Measurements from ENCODE around the gene DYNLT1. TPM values are rescaled to one million over a fixed set of nuclear protein-coding genes. Genes with fewer than 3 reads are reported as not detected.

The DYNLT1 gene
- total and polyA plus RNA-seq, 2 of the 13 experiments (the other 11 are each of a cell fraction or from before 2014, with no cell fraction given), result 108 to 171 TPM

- Histone ChIP-seq H3K36me3 (replicated peaks in 1 of 2; ENCODE audit: control insufficient read depth in 1 of 2, insufficient read depth in 2 of 2, low read length in 2 of 2) (peaks cover 56 to 96% of the 10 kb centered on the region in 2 experiments), H2AFZ (ENCODE audit: low read length) (no peak overlapping the region), H3K4me3 (replicated peaks in 1 of 3; ENCODE audit: insufficient read depth in 1 of 3, low read depth in 2 of 3, low read length in 3 of 3) (no peak overlapping the region), H3K9ac (ENCODE audit: insufficient read depth, low read depth, low read length) (no peak overlapping the region), H4K20me1 (ENCODE audit: insufficient read depth, low read length) (peaks cover 45% of the 10 kb centered on the region), H3K4me1 (ENCODE audit: insufficient read depth, low read length) (no peaks in the 10 kb centered on the region), H3K9me3 (ENCODE audit: low read length) (no peaks in the 10 kb centered on the region), H3K4me2 (ENCODE audit: low read depth, low read length) (no peak overlapping the region), H3K27ac (ENCODE audit: extremely low read length, insufficient read depth, low read length) (no peak overlapping the region), H3K27me3 (ENCODE audit: control insufficient read depth in 1 of 2, insufficient read depth in 2 of 2, low read length in 2 of 2) (no peaks in the 10 kb centered on the region), H3K79me2 (ENCODE audit: insufficient read depth, low read length) (peaks cover 22% of the 10 kb centered on the region)
- FAIRE-seq (peak; percentile 93), ATAC-seq (peak; percentile 73), DNase-seq (ENCODE audit: low spot score) (peak; percentile 72)
- ChIA-PET CTCF (ENCODE audit: low intra/inter-chr PET ratio, low total read pairs) (interaction anchor here (1.4 to 2.5 kb wide), 2 partner anchors 384 to 391 kb away, joined by 5 to 8 read pairs; no protein-coding TSS in a partner anchor), POLR2A (interaction anchor here (0.7 kb wide), 2 partner anchors 36 to 873 kb away, joined by 3 read pairs; no protein-coding TSS in a partner anchor)
- intact Hi-C loops (cut with micrococcal nuclease; ENCODE audit: unreplicated experiment) (loop anchor here (1.0 to 2.0 kb wide), 2 partner anchors 99 to 391 kb away; no protein-coding TSS in a partner anchor), in situ Hi-C loops (cut with HindIII; ENCODE audit: extremely low pct_ligation_motif_present, low pct_unique_long_range_greater_than_20kb) (no loop called here)
- TF ChIP-seq ZNF776 (CRISPR knock-in tag; IDR thresholded peaks at IDR 0.05), result no peak
- peak; percentile 59; the same call in 1 of the 2 replicates for TF ChIP-seq ZBTB38 (CRISPR knock-in tag; IDR thresholded peaks at IDR 0.05)
- TF ChIP-seq SAP130 (CRISPR knock-in tag; IDR thresholded peaks at IDR 0.05; ENCODE audit: low read depth), result peak; percentile 18; the same call in 1 of the 2 replicates
- 0 out of 2 replicates have a peak, but pooled peaks have one; percentile 16 for TF ChIP-seq SNAI1 (CRISPR knock-in tag; IDR thresholded peaks at IDR 0.05; ENCODE audit: borderline replicate concordance)
- TF ChIP-seq ZSCAN25 (CRISPR knock-in tag; IDR thresholded peaks at IDR 0.05), result no peak
- 0 out of 2 replicates have a peak, but pooled peaks have one; percentile 19 for TF ChIP-seq FOXJ3 (CRISPR knock-in tag; IDR thresholded peaks at IDR 0.05; ENCODE audit: borderline replicate concordance)
- TF ChIP-seq SOX13 (IDR thresholded peaks at IDR 0.05), result no peak
- no peak for TF ChIP-seq SOX13 (CRISPR knock-in tag; conservative IDR thresholded peaks at IDR 0.05 in 1 of 2, IDR thresholded peaks at IDR 0.05 in 1 of 2)
- no peak for TF ChIP-seq MYNN (CRISPR knock-in tag; IDR thresholded peaks at IDR 0.05; ENCODE audit: low read depth)
- TF ChIP-seq SMC3 (IDR thresholded peaks at IDR 0.05; ENCODE audit: low read length), result peak; percentile 75; the same call in 1 of the 2 replicates
- TF ChIP-seq RAD21 (CRISPR knock-in tag; IDR thresholded peaks at IDR 0.05), result peak; percentile 67
- no peak for TF ChIP-seq ADNP (CRISPR knock-in tag; IDR thresholded peaks at IDR 0.05)
- TF ChIP-seq ARNT2 (CRISPR knock-in tag; IDR thresholded peaks at IDR 0.05; ENCODE audit: low read depth), result 0 out of 2 replicates have a peak, but pooled peaks have one; percentile 23
- no peak for TF ChIP-seq ZNF510 (CRISPR knock-in tag; IDR thresholded peaks at IDR 0.05; ENCODE audit: low read depth)
- peak; percentile 92 for TF ChIP-seq ZNF24 (IDR thresholded peaks at IDR 0.05)
- no peak for TF ChIP-seq ZNF83 (CRISPR knock-in tag; IDR thresholded peaks at IDR 0.05; ENCODE audit: borderline replicate concordance)
- peak; percentile 81 for TF ChIP-seq STAG1 (CRISPR knock-in tag; IDR thresholded peaks at IDR 0.05)
- TF ChIP-seq ZNF121 (CRISPR knock-in tag; IDR thresholded peaks at IDR 0.05), result no peak
- TF ChIP-seq CTCF (CRISPR knock-in tag; IDR thresholded peaks at IDR 0.05), result peak; percentile 70
- 86% methylated on average over 13 of the region's 13 CpGs for WGBS (ENCODE audit: low lambda C conversion rate)
- BruUV-seq (replicated peaks), result no TSS peak
Measured at GRCh38 chr6:158605266-158605878, 39.2 kb downstream of the DYNLT1 start.
